IMR-90 (cell line): ENCODE measurements around the gene PAK5. TPM values are rescaled to one million over a fixed set of nuclear protein-coding genes. Genes with fewer than 3 reads are reported as not detected.

ENCODE experiments used
- ATAC-seq: fragments of 200-7000 bp; cut with Tn5 transposase; 2 replicates; pipeline ENCODE4 v1.9.1; 2020; ENCODE audit warnings: low read depth, mild to moderate bottlenecking, moderate library complexity
- BruUV-seq: library from RNA; stranded (reverse); fragments of 400-500 nt; replicated peaks from 2 replicates; lab custom pipeline; 2021; lab: Mats Ljungman, UMichigan
- CTCF ChIA-PET: fragments of 300-600 bp; formaldehyde crosslinking; extraction: SDS; loops from one replicate; lab custom pipeline; 2021; ENCODE audit warnings: antibody characterized with exemption; lab: Yijun Ruan, JAX
- POLR2A ChIA-PET: fragments of 300-600 bp; sonication (Branson Sonifier 250); formaldehyde crosslinking; loops from one replicate; lab custom pipeline; 2022; ENCODE audit warnings: antibody characterized with exemption; ENCODE audit not compliant: unreplicated experiment; lab: Charles Lee
- DNase-seq: peaks from one replicate; pipeline ENCODE4 v3.0.0; 2013
- H2AFZ ChIP-seq: replicated peaks from 2 replicates; pipeline ENCODE3; 2013; ENCODE audit warnings: low read length, mild to moderate bottlenecking; ENCODE audit not compliant: poor library complexity
- H2AK5ac ChIP-seq: 2 replicates; pipeline ENCODE4 v1.6.1; 2013; ENCODE audit warnings: low read depth, low read length, inconsistent platforms
- H2AK9ac ChIP-seq: replicated peaks from 2 replicates; pipeline ENCODE3; 2013; ENCODE audit warnings: mild to moderate bottlenecking, low read depth, low read length, moderate library complexity; ENCODE audit not compliant: poor library complexity
- H2BK120ac ChIP-seq: 2 replicates; pipeline ENCODE4 v1.6.1; 2013; ENCODE audit warnings: low read depth, low read length, inconsistent platforms
- H2BK15ac ChIP-seq: 3 replicates; pipeline ENCODE4 v1.6.1; 2013; ENCODE audit warnings: low read depth, low read length, inconsistent platforms
- H2BK20ac ChIP-seq: 2 replicates; pipeline ENCODE4 v1.6.1; 2013; ENCODE audit warnings: low read depth, mild to moderate bottlenecking, inconsistent platforms, low read length, moderate library complexity
- H2BK5ac ChIP-seq: 2 replicates; pipeline ENCODE4 v1.6.1; 2013; ENCODE audit warnings: mild to moderate bottlenecking, low read depth, low read length, inconsistent platforms; ENCODE audit not compliant: poor library complexity, severe bottlenecking
- H3K14ac ChIP-seq: replicated peaks from 2 replicates; pipeline ENCODE4 v1.6.1; 2013; ENCODE audit warnings: low read depth, low read length, inconsistent platforms
- H3K18ac ChIP-seq: 2 replicates; pipeline ENCODE4 v1.6.1; 2013; ENCODE audit warnings: low read depth, low read length, control low read depth
- H3K23ac ChIP-seq: 2 replicates; pipeline ENCODE4 v1.6.1; 2013; ENCODE audit warnings: low read depth, low read length, inconsistent platforms
- H3K27ac ChIP-seq: 2 replicates; pipeline ENCODE4 v1.5.1; 2013; ENCODE audit warnings: mild to moderate bottlenecking, control low read depth, low read length; ENCODE audit not compliant: insufficient read depth
- H3K27me3 ChIP-seq: 2 replicates; pipeline ENCODE4 v1.6.1; 2013; ENCODE audit warnings: low read length; ENCODE audit not compliant: control insufficient read depth, insufficient read depth
- H3K36me3 ChIP-seq: 2 replicates; pipeline ENCODE4 v1.6.1; 2013; ENCODE audit warnings: low read length, mixed read lengths; ENCODE audit not compliant: control insufficient read depth, insufficient read depth
- H3K4ac ChIP-seq: 2 replicates; pipeline ENCODE4 v1.6.1; 2013; ENCODE audit warnings: low read depth, low read length, inconsistent platforms
- H3K4me1 ChIP-seq: 2 replicates; pipeline ENCODE4 v1.6.1; 2013; ENCODE audit warnings: low read length, mixed read lengths; ENCODE audit not compliant: control insufficient read depth, insufficient read depth
- H3K4me2 ChIP-seq: 2 replicates; pipeline ENCODE4 v1.6.1; 2013; ENCODE audit warnings: low read depth, mild to moderate bottlenecking, control low read depth, low read length, moderate library complexity
- H3K4me3 ChIP-seq: 2 replicates; pipeline ENCODE4 v1.5.1; 2013; ENCODE audit warnings: low read depth, mild to moderate bottlenecking, control low read depth, low read length, moderate library complexity; ENCODE audit not compliant: insufficient read depth
- H3K56ac ChIP-seq: 2 replicates; pipeline ENCODE4 v1.6.1; 2013; ENCODE audit warnings: low read length, inconsistent platforms; ENCODE audit not compliant: insufficient read depth; ENCODE audit errors: extremely low read depth
- H3K79me1 ChIP-seq, 2 experiments: 2 replicates each; pipeline ENCODE4 v1.6.1; 2013; ENCODE audit warnings: low read length in 2 of 2, inconsistent platforms in 1 of 2, low read depth in 1 of 2
- H3K9ac ChIP-seq: 2 replicates; pipeline ENCODE4 v1.6.1; 2013; ENCODE audit warnings: low read depth, low read length, control low read depth
- H3K9me1 ChIP-seq: 2 replicates; pipeline ENCODE4 v1.6.1; 2013; ENCODE audit warnings: low read length, inconsistent platforms; ENCODE audit not compliant: insufficient read depth
- H3K9me3 ChIP-seq: 2 replicates; pipeline ENCODE4 v1.6.1; 2013; ENCODE audit warnings: low read length; ENCODE audit not compliant: control insufficient read depth, insufficient read depth
- H4K20me1 ChIP-seq: 2 replicates; pipeline ENCODE4 v1.6.1; 2013; ENCODE audit warnings: low read length, inconsistent platforms; ENCODE audit not compliant: insufficient read depth
- H4K5ac ChIP-seq: 2 replicates; pipeline ENCODE4 v1.6.1; 2013; ENCODE audit warnings: mild to moderate bottlenecking, low read depth, low read length, control low read depth
- H4K8ac ChIP-seq, 2 experiments: 2 replicates each; pipeline ENCODE4 v1.6.1; 2013; ENCODE audit warnings: low read depth in 2 of 2, low read length in 2 of 2, control low read depth in 1 of 2, inconsistent platforms in 1 of 2
- H4K91ac ChIP-seq: 2 replicates; pipeline ENCODE4 v1.6.1; 2013; ENCODE audit warnings: low read depth, low read length, inconsistent platforms; ENCODE audit not compliant: insufficient read depth
- CEBPB ChIP-seq: IDR thresholded peaks from 2 replicates; pipeline ENCODE4 v1.6.1; 2012; ENCODE audit warnings: low read depth, low read length, improper control_type of control experiment
- CHD1 ChIP-seq: IDR thresholded peaks from 2 replicates; pipeline ENCODE4 v1.6.1; 2012; ENCODE audit warnings: low read depth, low read length, improper control_type of control experiment
- CTCF ChIP-seq: conservative IDR thresholded peaks from 2 replicates; pipeline ENCODE4 v1.5.1; 2012; ENCODE audit warnings: mild to moderate bottlenecking, low read depth, low read length, improper control_type of control experiment
- FOS ChIP-seq: fragments of 150-350 bp; IDR thresholded peaks from 2 replicates; pipeline ENCODE4 v1.6.1; 2016; ENCODE audit warnings: low read depth, low read length
- MAZ ChIP-seq: IDR thresholded peaks from 2 replicates; pipeline ENCODE4 v1.6.1; 2012; ENCODE audit warnings: low read depth, mild to moderate bottlenecking, low read length, improper control_type of control experiment, moderate library complexity, borderline replicate concordance
- MXI1 ChIP-seq: IDR thresholded peaks from 2 replicates; pipeline ENCODE4 v1.6.1; 2012; ENCODE audit warnings: low read depth, mild to moderate bottlenecking, low read length, moderate library complexity, borderline replicate concordance
- USF2 ChIP-seq: fragments of 150-350 bp; IDR thresholded peaks from 2 replicates; pipeline ENCODE4 v1.6.1; 2017; ENCODE audit warnings: mild to moderate bottlenecking, antibody characterized with exemption, low read length, low read depth
- WGBS, 2 experiments: methylation state at CpG; one replicate each; pipeline versions ENCODE4 v1.1.5 to v1.1.7; 2013; ENCODE audit warnings: missing lambda C conversion rate in 2 of 2; ENCODE audit not compliant: insufficient read length in 1 of 2; ENCODE audit errors: extremely low coverage in 2 of 2; 5-methylcytosine and 5-hydroxymethylcytosine counted together
- dilution Hi-C: fragments of 300-500 bp; cut with HindIII; formaldehyde crosslinking; loops from one replicate; pipeline ENCODE4 v1.14.3; 2018; ENCODE audit warnings: low sequenced_read_pairs; ENCODE audit not compliant: unreplicated experiment
- in situ Hi-C: fragments of 300-500 bp; cut with MboI; formaldehyde crosslinking; loops from 3 replicates; pipeline ENCODE4 v1.14.3; 2019; ENCODE audit warnings: low sequenced_read_pairs, inconsistent platforms, mixed read lengths
- intact Hi-C: fragments of 100-400 bp; cut with micrococcal nuclease; formaldehyde crosslinking; loops from 2 replicates; pipeline ENCODE4 v1.10.0; 2022
- polyA plus RNA-seq, 3 experiments: library from polyadenylated mRNA; depleted of rRNA; stranded (reverse); fragments of >200 nt; gene quantifications; 2 replicates each; pipeline ENCODE4 v1.2.3, GENCODE V29; 2012; ENCODE audit warnings: low replicate concordance in 1 of 3
- total RNA-seq: library from RNA; depleted of rRNA; stranded (reverse); fragments of >200 nt; gene quantifications from 2 replicates; pipeline ENCODE4 v1.2.3, GENCODE V29; 2012

PAK5 gene
- total and polyA plus RNA-seq, 2 of the 4 experiments (the other 2 are of a cell fraction), result not detected

DNA sequence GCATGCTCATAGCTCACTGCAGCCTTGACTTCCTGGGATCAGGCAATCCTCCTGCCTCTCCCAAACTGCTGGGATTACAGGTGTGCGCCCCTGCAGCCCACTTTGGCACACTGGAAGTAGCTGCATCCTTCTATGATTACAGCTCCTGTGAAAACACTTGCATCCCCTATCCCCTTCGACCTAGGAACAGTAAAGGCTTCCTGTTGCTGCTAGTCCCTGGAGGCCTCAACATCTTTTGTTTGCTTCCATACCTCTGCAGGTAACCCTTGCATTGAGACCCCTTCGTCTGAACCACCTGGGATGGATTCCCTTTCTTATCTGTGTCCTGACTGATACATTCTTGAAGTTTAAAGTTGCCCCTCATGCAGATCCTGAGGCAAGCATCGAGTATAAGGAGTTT is 152.4 kb downstream of the PAK5 start:
- BruUV-seq, result no TSS peak
- H2AK9ac ChIP-seq, result no peak overlapping the region
- POLR2A ChIA-PET, result no interaction called here
- no peak overlapping the region for H3K27ac ChIP-seq
- TF ChIP-seq MXI1 (no peak), MAZ (no peak), CEBPB (no peak), FOS (no peak), USF2 (no peak), CTCF (no peak), CHD1 (no peak)
- no peak overlapping the region for H3K23ac ChIP-seq
- H4K5ac ChIP-seq, result no peak overlapping the region
- no peak overlapping the region for H3K4ac ChIP-seq
- no peak overlapping the region for H2AFZ ChIP-seq
- in situ Hi-C loops, result no loop called here
- H3K27me3 ChIP-seq, result no peaks in the 10 kb centered on the region
- no peak overlapping the region for H3K9ac ChIP-seq
- H3K14ac ChIP-seq, result no peak overlapping the region
- no peak for ATAC-seq
- no peak overlapping the region for H2BK20ac ChIP-seq
- CTCF ChIA-PET, result no interaction called here
- H3K18ac ChIP-seq, result no peak overlapping the region
- H3K4me1 ChIP-seq, result no peaks in the 10 kb centered on the region
- H4K20me1 ChIP-seq, result no peaks in the 10 kb centered on the region
- H3K36me3 ChIP-seq, result no peaks in the 10 kb centered on the region
- no peak overlapping the region for H2AK5ac ChIP-seq
- H3K4me2 ChIP-seq, result no peak overlapping the region
- H2BK120ac ChIP-seq, result no peak overlapping the region
- intact Hi-C loops, result no loop called here
- no peak overlapping the region for H3K4me3 ChIP-seq
- H4K91ac ChIP-seq, result no peak overlapping the region
- H4K8ac ChIP-seq, result no peak overlapping the region
- H3K56ac ChIP-seq, result no peak overlapping the region
- dilution Hi-C loops, result no loop called here
- no CpG with 5 or more reads among the region's 4 CpGs for WGBS, 2 experiments
- no peak overlapping the region for H2BK15ac ChIP-seq
- no peaks in the 10 kb centered on the region for H3K9me1 ChIP-seq
- no peak for DNase-seq
- H2BK5ac ChIP-seq, result no peak overlapping the region
- H3K9me3 ChIP-seq, result no peaks in the 10 kb centered on the region
- no peaks in the 10 kb centered on the region for H3K79me1 ChIP-seq
